MCF 10A (cell line): Measurements from ENCODE around the gene ATP6V0E2. TPM values are rescaled to one million over a fixed set of nuclear protein-coding genes. Genes with fewer than 3 reads are reported as not detected.

ENCODE experiments used
- BruUV-seq: library from RNA; stranded (reverse); fragments of 400-500 nt; replicated peaks from 2 replicates; lab custom pipeline; 2021; lab: Mats Ljungman, UMichigan
- CTCF ChIA-PET: fragments of 300-600 bp; sonication (Branson Sonifier 250); formaldehyde crosslinking; extraction: SDS; loops from one replicate; lab custom pipeline; 2021; ENCODE audit warnings: antibody characterized with exemption, inconsistent platforms; lab: Yijun Ruan, JAX
- POLR2A ChIA-PET: fragments of 300-600, 350-650 bp; sonication (Branson Sonifier 250); formaldehyde crosslinking; extraction: SDS; loops from one replicate; lab custom pipeline; 2020; ENCODE audit warnings: antibody characterized with exemption, inconsistent platforms; lab: Yijun Ruan, JAX
- DNase-seq: peaks from one replicate; pipeline ENCODE4 v3.0.0-alpha.2; 2018; ENCODE audit not compliant: unreplicated experiment
- H3K27ac Mint-ChIP-seq: one replicate; pipeline ENCODE4 v1.8.0; 2022; ENCODE audit warnings: mild to moderate bottlenecking, low read depth, mixed read lengths; ENCODE audit not compliant: unreplicated experiment
- H3K27me3 Mint-ChIP-seq: one replicate; pipeline ENCODE4 v1.8.0; 2022; ENCODE audit warnings: mixed read lengths; ENCODE audit not compliant: insufficient read depth, unreplicated experiment
- H3K36me3 Mint-ChIP-seq: one replicate; pipeline ENCODE4 v1.8.0; 2022; ENCODE audit warnings: mild to moderate bottlenecking, moderate library complexity, mixed read lengths; ENCODE audit not compliant: insufficient read depth, unreplicated experiment
- H3K4me1 Mint-ChIP-seq: one replicate; pipeline ENCODE4 v1.8.0; 2022; ENCODE audit warnings: mixed read lengths; ENCODE audit not compliant: insufficient read depth, unreplicated experiment
- H3K4me3 Mint-ChIP-seq: one replicate; pipeline ENCODE4 v1.8.0; 2022; ENCODE audit warnings: mild to moderate bottlenecking, moderate library complexity, mixed read lengths; ENCODE audit not compliant: unreplicated experiment
- H3K9me3 Mint-ChIP-seq: one replicate; pipeline ENCODE4 v1.8.0; 2022; ENCODE audit warnings: mixed read lengths; ENCODE audit not compliant: unreplicated experiment
- intact Hi-C: fragments of 100-400 bp; cut with micrococcal nuclease; formaldehyde crosslinking; loops from 2 replicates; pipeline ENCODE4 v1.14.1; 2022
- total RNA-seq: library from RNA; stranded (reverse); gene quantifications from 2 replicates; pipeline ENCODE4 v1.2.3, GENCODE V29; 2022
- TF ChIP-seq, protein P1 (sequence below): fragments of 200-600 bp; IDR thresholded peaks from one replicate; pipeline ENCODE4 v1.8.0; 2022; ENCODE audit warnings: antibody characterized with exemption, mild to moderate bottlenecking; ENCODE audit not compliant: unreplicated experiment

ATP6V0E2 gene
- total RNA-seq, 1 experiment from 2014 or later = 8.6 TPM

DNA sequence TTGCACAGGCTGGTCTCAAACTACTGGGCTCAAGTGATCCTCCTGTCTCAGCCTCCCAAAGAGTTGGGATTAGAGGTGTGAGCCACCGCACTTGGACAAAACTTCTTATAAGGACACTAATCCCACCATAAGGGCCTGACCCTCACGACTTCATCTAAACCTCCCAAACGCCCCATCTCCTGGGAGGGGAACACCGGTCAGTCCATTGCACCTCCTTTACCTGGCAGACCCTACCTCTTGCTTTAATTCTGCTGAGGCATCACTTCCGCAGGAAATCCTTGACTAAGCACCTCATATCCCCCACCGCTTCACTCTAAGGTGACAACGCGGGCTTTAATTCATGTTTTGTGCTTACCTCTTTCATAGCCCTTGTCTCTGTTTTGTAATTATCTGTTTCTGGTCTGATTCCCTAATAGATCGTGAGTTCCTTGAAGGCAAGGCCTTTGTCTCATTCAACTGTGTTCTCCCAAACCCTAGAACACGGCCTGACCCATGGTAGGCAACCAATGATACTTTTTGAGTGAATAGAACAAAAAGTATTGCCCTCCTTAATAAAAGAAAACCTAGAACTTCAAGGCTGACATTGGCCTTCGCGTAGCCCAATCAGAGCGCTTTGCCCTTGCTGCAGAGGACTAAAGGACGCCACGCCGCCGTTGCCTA lies 36.1 kb upstream of the ATP6V0E2 start:
- H3K9me3 Mint-ChIP-seq = no peaks in the 10 kb centered on the region
- H3K27me3 Mint-ChIP-seq = peaks cover 19% of the 10 kb centered on the region

DNA sequence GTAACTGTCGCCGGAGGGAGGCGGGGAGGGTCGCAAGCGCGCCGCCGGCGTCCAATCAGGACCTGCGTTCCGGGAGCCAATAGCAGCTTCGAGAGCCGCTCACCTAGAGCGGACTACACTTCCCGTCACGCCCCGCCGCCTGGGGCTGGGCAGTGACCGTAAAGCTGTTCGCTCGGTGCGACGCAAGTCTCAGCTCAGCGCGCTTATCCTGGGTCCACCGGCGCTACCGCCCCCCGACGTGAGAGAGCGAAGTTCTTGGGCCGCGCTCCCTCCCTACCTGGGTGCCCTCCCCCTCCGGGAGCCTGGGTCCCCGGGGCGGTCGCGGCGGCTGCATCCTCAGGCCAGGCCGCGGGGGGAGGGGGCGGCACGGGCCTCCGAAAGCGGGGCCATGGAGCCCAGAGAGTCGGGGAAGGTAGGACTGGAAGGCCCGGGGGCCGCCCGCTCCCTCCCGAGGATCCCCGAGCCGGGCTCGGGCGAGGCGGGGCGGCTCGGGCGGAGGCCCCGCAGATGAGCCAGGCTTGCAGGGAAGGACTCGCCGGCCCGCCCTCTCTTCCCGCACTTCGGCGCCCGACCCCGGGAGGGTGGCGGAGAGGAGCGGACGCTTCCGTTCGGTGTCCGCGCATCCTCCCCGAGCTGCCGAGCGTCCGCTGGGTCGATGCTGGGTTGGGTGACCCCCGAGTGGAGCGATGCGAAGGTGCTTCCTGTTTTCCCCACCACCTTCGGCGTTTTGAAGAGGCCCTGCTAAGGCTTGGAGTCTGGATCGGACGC lies 35.4 kb upstream of the ATP6V0E2 start, which contains the start of gene ZNF862:
Gene ZNF862 (plus strand): TSS at position 152 of the 768 bp plus-strand sequence. CDS start 237 bp downstream, at position 389.
- CTCF ChIA-PET = interaction anchor here (0.6 to 0.7 kb wide), 3 partner anchors 27 to 115 kb away, joined by 3 read pairs; no protein-coding TSS in a partner anchor
- H3K27me3 Mint-ChIP-seq = peaks cover 19% of the 10 kb centered on the region
- peak within 1 kb of the TSS; percentile 52 for H3K27ac Mint-ChIP-seq
- H3K36me3 Mint-ChIP-seq = no peaks in the 10 kb centered on the region
- POLR2A ChIA-PET = interaction anchor here (0.6 to 2.6 kb wide), 12 partner anchors 10 to 1409 kb away, joined by 3 to 9 read pairs (median 3); no protein-coding TSS in a partner anchor
- H3K4me1 Mint-ChIP-seq = peaks cover 10% of the 10 kb centered on the region
- TF ChIP-seq, protein P1, sequence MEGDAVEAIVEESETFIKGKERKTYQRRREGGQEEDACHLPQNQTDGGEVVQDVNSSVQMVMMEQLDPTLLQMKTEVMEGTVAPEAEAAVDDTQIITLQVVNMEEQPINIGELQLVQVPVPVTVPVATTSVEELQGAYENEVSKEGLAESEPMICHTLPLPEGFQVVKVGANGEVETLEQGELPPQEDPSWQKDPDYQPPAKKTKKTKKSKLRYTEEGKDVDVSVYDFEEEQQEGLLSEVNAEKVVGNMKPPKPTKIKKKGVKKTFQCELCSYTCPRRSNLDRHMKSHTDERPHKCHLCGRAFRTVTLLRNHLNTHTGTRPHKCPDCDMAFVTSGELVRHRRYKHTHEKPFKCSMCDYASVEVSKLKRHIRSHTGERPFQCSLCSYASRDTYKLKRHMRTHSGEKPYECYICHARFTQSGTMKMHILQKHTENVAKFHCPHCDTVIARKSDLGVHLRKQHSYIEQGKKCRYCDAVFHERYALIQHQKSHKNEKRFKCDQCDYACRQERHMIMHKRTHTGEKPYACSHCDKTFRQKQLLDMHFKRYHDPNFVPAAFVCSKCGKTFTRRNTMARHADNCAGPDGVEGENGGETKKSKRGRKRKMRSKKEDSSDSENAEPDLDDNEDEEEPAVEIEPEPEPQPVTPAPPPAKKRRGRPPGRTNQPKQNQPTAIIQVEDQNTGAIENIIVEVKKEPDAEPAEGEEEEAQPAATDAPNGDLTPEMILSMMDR = no peak
- BruUV-seq = no TSS peak
- H3K9me3 Mint-ChIP-seq = no peaks in the 10 kb centered on the region
- H3K4me3 Mint-ChIP-seq = peak within 1 kb of the TSS; percentile 77
- intact Hi-C loops = loop anchor here (2.0 kb wide), 1 partner anchor 34 kb away; the partner anchor contains the start of gene ATP6V0E2
- peak; percentile 96 for DNase-seq

More for the DNA sequence above, 36.1 kb upstream of the ATP6V0E2 start:
- POLR2A ChIA-PET = interaction anchor here (0.7 to 2.6 kb wide), 5 partner anchors 34 to 167 kb away, joined by 3 to 9 read pairs (median 3); no protein-coding TSS in a partner anchor
- Mint-ChIP-seq H3K4me3 (peak overlapping the region; percentile 77), H3K27ac (peak overlapping the region; percentile 52), H3K36me3 (no peaks in the 10 kb centered on the region), H3K4me1 (peaks cover 10% of the 10 kb centered on the region)
- TF ChIP-seq, protein P1 = no peak
- no peak for DNase-seq
- CTCF ChIA-PET = interaction anchor here (0.6 to 0.7 kb wide), 2 partner anchors 26 to 76 kb away, joined by 3 read pairs; no protein-coding TSS in a partner anchor
- BruUV-seq = no TSS peak
- intact Hi-C loops = loop anchor here (2.0 kb wide), 1 partner anchor 35 kb away; the partner anchor contains the start of gene ATP6V0E2

DNA sequence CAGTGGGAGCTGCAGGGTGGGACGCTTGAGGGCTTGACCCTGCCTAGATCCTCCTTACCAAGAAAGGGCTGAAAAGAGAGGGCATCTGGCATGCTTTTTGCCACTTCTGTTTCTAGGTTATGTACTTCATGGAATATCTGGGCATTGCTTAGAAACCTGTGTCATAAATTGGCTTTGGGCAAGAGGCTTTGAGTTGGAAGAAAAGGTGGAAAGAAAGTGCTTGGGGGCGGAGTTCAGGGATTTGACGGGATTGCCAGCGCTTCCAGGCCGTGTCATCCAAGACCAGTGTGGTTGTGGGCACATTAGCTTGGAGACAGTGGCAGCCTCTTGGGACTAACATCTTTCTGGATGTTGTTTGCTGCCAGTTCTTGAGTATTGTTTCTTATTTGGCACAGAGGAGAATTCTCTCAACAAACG lies 34.8 kb upstream of the ATP6V0E2 start:
- intact Hi-C loops = loop anchor here (2.0 kb wide), 1 partner anchor 34 kb away; the partner anchor contains the start of gene ATP6V0E2
- peaks cover 11% of the 10 kb centered on the region for H3K4me1 Mint-ChIP-seq
- POLR2A ChIA-PET = interaction anchor here (0.6 to 2.6 kb wide), 10 partner anchors 9 to 1409 kb away, joined by 3 to 9 read pairs (median 4); no protein-coding TSS in a partner anchor

More for the DNA sequence above, 34.8 kb upstream of the ATP6V0E2 start:
- CTCF ChIA-PET = interaction anchor here (0.7 kb wide), 1 partner anchor 517 kb away, joined by 3 read pairs; no protein-coding TSS in a partner anchor
- H3K36me3 Mint-ChIP-seq = no peaks in the 10 kb centered on the region
- H3K27me3 Mint-ChIP-seq = peaks cover 15% of the 10 kb centered on the region
- H3K27ac Mint-ChIP-seq = peak overlapping the region; percentile 50
- no TSS peak for BruUV-seq
- TF ChIP-seq, protein P1 = no peak
- peak overlapping the region; percentile 77 for H3K4me3 Mint-ChIP-seq
- peak; percentile 23 for DNase-seq
- no peaks in the 10 kb centered on the region for H3K9me3 Mint-ChIP-seq
